ENCODE measurements around the gene MYLK.
A peak's percentile ranks its signal among the peaks of the same experiment; 100 is the strongest.

Gene MYLK

DNA sequence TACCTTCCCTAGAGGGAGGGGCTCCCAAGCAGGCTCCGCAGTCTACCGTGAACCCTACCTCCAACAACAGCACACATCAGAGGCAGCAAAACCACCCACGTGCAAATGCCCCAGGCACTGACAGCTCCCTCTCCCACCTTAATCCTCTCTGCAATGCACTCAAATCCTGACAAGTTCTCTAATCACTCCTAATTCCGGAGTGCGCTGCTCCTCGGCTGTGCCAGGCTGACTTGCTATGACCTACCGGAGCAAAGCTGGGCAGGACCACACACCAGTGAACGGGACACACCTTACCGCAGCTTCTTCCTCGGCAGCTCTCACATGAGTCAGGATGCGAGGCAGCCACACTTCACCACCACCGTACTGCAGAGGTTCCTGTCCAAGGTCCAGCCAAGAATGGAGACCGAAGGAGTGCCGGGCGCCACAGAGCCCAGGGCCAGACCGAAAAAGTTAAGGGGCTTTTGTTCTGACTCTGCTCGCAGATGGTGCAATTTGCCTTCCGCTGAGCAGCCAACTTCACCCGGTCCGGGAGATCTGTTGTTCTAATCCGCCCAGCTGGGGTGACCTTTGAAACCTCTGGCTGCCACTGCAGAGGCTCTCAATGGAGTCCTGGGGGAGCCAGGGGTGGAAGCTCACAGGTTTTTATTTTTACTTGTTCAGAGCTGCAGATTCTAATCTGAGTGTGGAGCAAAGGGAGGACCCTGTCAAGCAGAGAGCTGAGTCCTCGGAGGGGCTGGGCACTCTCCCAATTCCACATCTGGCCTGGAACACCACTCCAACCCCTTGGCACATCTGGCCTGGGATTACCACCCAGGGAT, 84.4 kb downstream of the MYLK start:
- no peak overlapping the region for H3K4me3 ChIP-seq (ENCODE audit: low read depth, low read length)
- DNase-seq (ENCODE audit: low read depth): no peak

DNA sequence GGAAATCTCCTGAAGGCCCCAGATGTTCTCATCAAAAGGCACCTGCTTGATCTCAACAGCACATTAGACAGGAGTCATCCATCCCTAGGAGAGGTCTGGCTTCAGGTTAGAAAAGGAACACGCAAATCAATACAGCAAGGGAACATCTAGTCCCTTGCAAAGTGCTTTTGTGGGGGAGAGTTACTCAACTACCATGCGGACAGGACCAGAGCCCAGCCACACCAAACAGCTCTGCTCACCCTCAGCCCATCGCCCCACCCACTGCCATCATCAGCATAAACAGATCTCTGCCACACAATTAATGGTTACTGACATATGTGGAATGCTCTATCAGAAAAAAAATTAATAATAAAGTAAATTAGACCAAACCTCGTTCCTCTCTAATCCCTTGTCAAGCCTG, 85.6 kb downstream of the MYLK start:
- no peak for DNase-seq (ENCODE audit: low read depth)
- no peak overlapping the region for H3K4me3 ChIP-seq (ENCODE audit: low read depth, low read length)

DNA sequence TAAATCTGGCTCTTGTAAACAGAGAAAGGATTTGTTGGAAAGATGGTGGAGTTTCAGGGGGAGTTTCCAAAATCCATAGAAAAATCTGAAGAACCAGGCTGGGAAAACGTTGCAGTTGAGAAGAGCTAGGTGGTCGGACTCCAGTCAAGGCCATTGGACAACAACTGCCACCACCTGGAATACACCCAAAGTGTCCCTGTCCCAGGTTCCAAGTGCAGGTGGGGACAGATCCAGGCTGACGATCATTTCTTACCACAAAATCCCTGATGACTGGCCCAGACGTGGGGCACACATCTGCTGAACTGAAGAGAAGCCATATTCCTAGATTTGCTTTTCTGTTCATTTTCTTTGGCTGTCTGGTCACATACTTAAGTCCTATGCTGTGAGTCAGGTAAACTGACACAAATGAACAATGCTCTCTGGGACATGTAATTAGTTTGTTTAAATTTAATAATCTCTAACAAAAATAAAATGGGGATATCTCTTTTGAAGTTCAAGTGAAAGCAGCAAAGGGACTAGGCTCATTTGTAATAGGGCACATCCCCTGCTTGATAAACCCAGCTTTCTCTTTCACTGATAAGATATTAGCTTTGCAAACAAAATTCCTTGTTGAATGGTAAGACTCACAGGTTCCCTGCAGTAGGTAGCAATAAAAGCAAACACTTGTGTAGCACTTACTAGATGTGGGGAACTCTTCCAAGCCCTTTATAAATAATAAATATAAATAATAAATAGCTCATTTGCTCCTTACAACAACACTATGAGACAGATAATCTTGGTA, 88.5 kb downstream of the MYLK start:
- no peak for DNase-seq (ENCODE audit: low read depth)
- H3K4me3 ChIP-seq (ENCODE audit: low read depth, low read length): no peak overlapping the region

DNA sequence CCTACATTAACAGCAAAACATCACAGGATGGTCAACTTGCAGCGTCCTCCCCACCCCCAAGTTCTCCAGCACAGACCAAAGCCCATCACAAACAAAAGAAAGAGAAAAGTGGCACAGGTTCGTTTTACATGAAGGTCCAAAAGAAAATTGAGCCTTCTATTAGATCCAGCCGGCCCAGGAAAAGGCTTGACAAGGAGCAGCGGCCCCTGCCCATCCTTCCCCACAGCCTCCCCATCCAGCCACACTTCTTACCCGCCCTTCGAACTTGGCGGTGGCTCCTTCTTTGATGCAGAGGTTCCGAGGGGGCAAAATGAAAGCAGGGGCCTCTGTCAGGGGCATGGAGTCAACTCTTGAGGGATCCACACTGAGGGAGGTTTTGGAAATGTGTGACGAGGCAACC, 90.7 kb downstream of the MYLK start:
- no peak overlapping the region for H3K4me3 ChIP-seq (ENCODE audit: low read depth, low read length)
- no peak for DNase-seq (ENCODE audit: low read depth)

DNA sequence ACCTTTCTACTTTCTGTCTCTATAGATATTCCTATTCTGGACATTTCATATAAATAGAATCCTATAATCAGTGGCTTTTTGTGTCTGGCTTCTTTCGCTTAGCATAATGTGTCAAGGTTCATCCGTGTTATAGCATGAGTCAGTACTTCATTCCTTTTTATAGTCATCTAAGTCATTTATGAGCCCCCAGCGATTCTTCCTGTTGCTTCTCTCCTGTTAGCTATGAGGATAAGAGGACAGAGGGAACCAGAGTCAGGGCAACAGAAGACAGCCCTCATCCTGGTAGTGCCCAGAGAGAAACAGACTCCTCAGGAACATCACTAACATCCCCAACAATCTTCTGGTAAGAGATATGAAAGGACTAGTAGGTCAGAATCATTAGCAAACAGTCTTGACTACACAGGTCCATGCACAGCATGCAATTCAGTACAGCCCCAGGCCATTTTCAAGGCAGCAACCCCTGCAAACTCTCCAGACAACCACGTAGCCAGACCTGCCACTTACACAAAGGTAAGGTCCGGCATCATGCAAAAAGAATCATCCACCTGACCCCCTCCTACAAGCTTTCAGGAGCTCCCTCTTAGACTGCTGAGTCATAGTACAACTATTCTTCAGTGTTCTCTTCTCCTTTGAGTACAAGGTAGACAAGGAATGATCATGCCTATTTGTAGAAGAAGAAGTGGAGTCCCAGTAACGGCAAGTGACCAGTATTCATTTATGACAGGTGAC, 91.5 kb downstream of the MYLK start:
- DNase-seq (ENCODE audit: low read depth): no peak

DNA sequence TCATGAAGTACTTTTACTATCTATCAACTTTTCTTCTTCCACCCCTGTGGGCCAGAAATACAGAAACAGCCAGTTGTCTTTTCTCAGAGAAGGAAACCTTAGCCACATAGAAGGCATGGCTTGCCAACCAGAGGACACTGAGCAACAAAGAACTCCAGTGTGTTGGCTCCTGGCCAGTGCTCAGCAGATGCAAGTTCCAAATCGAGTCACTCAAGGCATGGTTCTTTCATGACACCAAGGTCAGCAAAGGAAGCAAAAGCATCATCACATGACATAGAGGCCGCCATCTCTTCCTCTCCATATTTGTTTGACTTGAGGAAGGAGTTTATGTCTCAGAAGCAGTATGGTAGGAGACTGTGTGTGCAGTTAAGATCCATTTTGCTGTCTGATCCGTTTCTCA, 92.2 kb downstream of the MYLK start:
- DNase-seq (ENCODE audit: low read depth): peak; percentile 50
- H3K4me3 ChIP-seq (ENCODE audit: low read depth, low read length): no peak overlapping the region

More for the DNA sequence above, 91.5 kb downstream of the MYLK start:
- no peak overlapping the region for H3K4me3 ChIP-seq (ENCODE audit: low read depth, low read length)

DNA sequence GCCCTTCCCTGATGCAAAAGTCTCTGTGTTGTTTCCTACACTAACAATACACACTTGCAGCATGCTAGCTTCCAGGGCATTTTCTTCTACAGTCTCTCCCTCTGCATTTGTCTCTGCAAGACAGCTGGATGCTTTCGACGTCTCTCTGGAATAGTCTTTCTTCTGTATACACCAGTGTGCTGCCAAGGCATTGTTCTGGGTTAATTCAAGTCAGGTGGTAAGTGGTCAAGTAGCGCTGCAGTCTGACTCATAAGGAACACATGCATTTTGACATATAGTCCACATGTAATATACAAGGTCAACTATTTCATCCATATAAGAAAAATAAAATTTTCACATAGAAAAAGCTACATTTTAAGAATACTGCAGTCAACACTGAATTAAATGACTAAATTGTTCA, 92.7 kb downstream of the MYLK start:
- H3K4me3 ChIP-seq (ENCODE audit: low read depth, low read length): no peak overlapping the region
- DNase-seq (ENCODE audit: low read depth): peak; percentile 93

DNA sequence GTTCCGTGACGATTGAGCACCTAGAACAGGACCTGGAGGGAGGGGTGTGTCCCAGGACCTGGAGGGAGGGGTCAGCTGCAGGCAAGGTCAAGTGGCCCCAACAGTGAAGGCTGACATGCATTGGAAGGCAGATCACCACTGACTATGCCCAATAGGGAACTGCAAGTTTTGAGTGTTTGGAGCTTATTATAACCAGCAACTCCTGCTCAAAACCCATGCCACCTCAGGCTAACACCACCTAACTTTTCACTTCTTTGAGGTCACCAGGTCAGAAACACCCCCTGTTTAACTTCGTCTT, 93.1 kb downstream of the MYLK start:
- no peak overlapping the region for H3K4me3 ChIP-seq (ENCODE audit: low read depth, low read length)
- no peak for DNase-seq (ENCODE audit: low read depth)

DNA sequence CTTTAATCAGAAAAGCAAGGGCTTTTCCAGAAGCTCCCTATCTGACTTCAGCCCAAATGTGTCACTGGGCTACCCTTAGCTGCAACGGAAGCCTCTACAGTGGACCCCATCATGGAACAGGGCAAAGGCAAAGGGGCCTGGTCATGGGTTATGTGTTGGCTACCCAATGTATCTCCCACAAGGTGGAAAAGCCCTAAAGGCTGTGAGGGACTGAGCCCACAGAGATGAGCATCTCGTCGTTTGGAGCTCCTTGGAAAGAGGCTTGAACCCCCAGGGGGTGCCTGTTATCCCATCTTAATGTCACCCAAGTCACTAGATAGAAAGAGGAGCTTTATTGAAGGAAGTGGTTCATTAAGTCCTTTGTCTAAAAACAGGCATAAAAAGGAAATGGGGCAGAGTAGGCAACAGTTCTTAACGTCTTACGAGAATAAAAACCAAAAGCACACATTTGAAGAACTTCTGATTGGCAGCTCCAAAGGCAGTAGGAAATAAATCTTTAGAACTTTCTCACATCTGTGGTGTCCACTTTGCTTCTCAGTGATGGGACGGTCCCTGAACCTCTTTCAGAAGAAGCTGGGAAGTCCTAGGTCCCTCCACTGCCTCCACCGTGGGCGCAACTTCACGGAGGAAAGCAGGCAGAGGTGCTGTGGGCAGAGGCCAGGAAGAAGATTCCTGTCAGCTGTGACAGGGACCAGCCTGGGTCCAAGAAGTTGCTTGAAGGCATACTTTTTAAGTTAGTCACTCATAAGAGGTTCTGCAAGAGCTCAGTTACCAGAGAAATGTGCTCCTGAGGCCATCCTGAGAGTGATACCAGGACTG, 93.7 kb downstream of the MYLK start:
- no peak for DNase-seq (ENCODE audit: low read depth)
- H3K4me3 ChIP-seq (ENCODE audit: low read depth, low read length): no peak overlapping the region

DNA sequence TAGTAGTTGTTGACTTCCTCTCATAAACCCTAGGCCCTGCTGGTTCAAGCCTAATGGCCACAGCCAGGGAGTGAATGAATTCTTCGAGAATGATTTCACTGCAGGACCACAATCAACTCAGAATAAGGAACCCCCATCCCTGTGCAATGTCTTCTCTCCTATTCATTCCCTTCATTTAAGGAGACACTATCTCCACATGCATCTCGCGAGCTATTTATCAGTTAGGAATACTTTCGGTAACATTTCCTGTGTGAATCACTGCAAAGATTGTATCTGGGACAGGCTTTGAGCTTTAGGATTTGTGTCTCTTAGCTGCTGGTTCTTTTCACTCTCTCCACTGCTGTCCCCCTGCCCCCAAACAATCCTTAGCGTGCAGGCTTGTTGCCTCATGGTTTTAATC, 94.4 kb downstream of the MYLK start:
- no peak overlapping the region for H3K4me3 ChIP-seq (ENCODE audit: low read depth, low read length)
- no peak for DNase-seq (ENCODE audit: low read depth)

DNA sequence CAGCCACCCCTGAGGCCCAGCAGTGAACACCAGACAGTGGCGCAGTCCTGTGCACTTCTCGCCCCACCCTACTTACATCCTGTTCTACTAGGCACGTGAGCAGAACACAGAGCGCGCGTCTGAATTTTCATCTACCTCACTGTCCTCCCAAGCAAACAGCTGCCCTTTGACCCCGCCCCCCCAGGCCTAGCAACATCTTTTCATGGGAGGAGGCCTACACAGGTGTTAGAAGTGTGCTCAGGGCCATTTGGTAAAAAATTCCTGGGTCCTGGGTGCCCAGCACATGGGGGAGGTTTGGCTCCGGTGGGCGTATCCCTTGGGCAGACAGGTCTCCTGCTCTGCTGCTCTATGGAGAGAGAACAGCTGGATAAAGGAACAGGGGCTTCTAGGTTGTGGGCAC, 95.0 kb downstream of the MYLK start:
- no peak for DNase-seq (ENCODE audit: low read depth)
- no peak overlapping the region for H3K4me3 ChIP-seq (ENCODE audit: low read depth, low read length)

DNA sequence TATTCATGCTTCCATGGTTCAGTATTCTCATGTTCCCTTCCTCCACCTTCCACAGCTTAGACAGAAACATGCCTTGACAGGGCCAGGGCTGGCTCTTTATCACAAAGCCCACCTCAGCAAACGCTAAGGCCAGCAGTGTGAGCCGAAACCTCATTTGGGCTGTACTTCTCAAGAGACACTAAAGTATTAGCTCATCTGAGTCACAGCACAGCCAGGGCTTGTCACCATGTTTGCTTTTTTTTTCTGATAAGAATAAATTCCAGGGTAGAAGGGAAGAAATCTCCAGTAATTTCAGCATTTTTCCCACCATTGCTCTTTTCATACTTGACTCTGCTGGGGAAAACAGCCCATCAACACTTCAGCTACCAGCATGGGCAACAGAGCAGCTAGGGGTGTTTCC, 95.4 kb downstream of the MYLK start:
- no peak overlapping the region for H3K4me3 ChIP-seq (ENCODE audit: low read depth, low read length)
- no peak for DNase-seq (ENCODE audit: low read depth)

DNA sequence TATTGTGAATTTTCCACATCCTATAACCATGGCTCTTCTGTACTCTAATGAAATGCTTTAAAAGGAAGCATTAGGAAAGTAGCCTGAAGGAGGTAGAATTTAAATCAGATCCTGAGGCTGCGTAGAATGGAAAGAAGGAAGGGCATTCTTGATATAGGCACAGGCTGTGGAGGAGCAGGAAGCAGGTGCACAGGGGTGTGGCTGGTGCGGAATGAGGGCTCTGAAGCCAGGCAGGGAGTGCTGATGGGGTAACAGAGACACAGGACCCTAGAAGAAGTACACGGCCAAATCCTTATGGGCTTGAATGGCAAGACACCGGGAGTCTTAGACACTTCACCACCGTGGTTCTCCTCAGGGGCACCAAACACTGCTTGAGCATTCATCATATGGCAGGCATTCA, 97.0 kb downstream of the MYLK start:
- no peak overlapping the region for H3K4me3 ChIP-seq (ENCODE audit: low read depth, low read length)
- no peak for DNase-seq (ENCODE audit: low read depth)

DNA sequence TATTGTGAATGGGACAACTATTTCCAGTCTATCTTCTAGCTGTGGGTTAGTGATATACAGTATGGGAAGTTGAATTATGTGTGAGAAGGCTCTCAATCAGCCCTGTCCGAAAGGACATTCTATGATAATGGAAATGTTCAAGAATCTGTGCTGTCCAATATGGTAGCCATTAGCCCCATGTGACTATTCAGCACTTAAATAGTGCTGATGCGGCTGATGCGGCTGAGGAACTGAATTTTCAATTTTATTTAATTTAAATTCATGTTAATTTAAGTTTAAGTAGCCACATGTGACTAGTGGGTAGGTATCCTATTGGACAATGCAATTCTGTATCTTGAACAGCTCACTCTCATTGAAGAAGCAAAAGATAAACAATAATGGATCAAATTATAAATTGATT, 98.5 kb downstream of the MYLK start:
- no peak overlapping the region for H3K4me3 ChIP-seq (ENCODE audit: low read depth, low read length)
- no peak for DNase-seq (ENCODE audit: low read depth)

DNA sequence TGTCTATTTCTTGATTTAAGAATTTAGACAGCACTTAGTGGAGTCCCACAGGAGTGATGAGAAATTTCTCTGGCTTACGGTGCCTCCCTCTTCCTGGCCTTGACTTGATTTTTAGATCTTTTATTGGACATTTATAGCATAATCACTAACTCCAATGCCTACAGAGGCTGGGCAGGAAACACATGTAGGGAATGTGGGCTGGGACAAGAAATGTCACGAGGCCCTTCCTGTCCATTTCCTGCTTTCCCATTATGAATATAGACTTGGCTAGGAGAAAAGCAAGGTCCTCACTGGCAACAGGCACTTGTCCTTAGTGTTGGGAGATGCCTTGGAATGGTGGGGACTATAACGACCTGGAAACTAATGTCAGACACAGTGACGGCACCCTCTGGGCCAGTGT, 100.3 kb downstream of the MYLK start:
- DNase-seq (ENCODE audit: low read depth): no peak

DNA sequence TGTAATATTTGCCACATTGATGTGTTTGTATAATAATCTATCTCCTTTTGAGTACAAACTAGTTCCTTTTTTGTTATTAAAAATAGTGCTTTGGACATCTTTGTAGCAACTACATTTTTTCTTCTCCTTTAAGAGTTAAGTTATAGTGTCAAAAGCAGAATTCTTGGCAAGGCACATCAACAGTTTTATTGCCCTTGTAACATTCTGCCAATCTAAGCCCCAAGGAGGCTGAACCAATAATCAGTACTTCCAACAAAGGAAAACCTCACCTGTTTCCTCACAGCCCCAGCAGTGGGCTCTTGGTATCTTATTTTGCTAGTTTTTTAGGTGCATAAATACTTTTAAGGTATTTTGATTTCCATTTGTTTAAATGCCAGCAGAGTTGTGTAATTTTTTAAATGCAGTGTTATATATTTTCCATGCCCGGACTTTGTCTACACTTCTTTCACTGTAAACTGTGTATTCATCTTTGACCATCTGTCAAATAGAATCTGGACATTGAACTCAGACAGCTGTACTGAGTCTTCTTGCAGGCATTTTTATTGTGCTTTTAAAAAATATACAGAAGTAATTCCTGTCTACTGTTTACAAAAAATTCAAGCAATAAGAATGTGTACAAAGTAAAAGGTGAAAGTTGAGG, 101.0 kb downstream of the MYLK start:
- H3K4me3 ChIP-seq (ENCODE audit: low read depth, low read length): no peak overlapping the region
- no peak for DNase-seq (ENCODE audit: low read depth)

More for the DNA sequence above, 100.3 kb downstream of the MYLK start:
- no peak overlapping the region for H3K4me3 ChIP-seq (ENCODE audit: low read depth, low read length)

DNA sequence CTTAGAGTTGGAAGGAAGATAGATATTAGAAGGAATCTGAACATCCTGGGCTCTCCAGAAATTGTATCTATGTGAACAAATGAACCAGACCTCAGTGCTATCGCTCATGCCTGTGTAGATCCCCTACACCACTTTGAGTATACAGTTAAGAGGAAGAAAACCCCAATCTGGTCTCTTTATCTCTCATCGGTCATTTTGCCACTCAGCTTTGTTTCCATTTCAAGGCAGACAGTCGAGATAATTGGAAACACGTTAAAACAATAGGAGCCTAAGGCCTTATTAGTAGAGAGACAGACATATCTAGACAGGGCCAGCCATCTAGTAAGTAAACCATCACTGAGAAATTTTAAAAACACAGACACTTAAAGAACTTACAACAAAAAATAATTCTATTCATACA, 101.6 kb downstream of the MYLK start:
- H3K4me3 ChIP-seq (ENCODE audit: low read depth, low read length): no peak overlapping the region
- DNase-seq (ENCODE audit: low read depth): no peak

DNA sequence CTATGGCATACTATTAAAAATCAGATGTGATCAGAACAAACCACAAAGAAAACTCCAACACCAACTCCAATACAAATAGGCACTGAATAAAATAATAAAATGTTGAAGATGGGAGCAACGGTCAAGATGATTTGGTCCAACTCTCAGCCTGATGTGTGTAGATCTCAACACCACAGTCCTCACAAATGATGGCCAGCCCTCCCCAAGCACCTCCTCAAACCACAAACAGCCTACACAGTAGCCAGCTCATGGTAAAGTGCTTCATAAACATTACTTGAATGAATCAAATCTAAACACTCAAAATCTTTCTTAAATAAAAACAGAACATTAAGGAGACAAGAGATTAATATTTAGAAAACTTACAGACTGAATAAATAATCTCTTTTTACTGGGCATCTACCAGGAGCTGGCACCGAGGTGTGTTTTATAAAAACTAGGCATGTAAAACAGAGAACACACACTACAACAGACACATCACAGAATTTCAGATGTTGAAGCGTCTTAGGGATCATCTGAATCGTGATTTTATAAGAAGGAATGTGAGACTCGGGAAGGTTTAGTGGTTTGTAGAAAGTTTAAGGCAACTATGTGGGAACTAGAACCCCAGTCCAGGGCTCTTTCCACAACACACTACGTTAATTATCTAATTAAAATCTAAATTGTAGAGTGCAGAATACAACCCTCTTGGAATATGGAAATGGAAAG, 102.4 kb downstream of the MYLK start:
- no peak for DNase-seq (ENCODE audit: low read depth)
- no peak overlapping the region for H3K4me3 ChIP-seq (ENCODE audit: low read depth, low read length)

DNA sequence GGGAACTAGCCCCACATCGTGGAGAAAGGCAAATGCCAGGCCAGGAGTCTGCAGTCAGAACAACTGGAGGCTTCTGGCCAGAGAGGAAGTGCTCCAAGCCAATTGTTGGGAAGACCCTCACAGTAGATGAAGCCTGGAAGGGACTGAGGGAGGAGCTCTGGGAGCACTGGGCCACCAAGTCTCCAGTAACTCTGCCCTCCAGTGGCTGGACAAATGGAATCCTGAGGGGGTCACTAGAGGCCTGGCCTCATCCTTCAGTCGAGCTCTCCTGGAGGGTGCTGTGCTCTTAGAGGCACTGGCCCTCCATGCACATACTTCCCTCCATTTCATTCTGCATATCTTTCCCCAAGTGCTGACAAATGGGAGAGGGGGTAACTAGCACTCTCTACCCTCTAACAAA, 103.0 kb downstream of the MYLK start:
- H3K4me3 ChIP-seq (ENCODE audit: low read depth, low read length): no peak overlapping the region
- no peak for DNase-seq (ENCODE audit: low read depth)
